Uterus (tissue), 4 donors: Measurements from ENCODE around the gene MAP3K7. TPM values are rescaled to one million over a fixed set of nuclear protein-coding genes. Genes with fewer than 3 reads are reported as not detected.

Experiments used
- DNase-seq, 2 donors: peaks; one replicate each; pipeline ENCODE4 v3.0.0-alpha.2; 2019 to 2020
- H3K27ac ChIP-seq, 2 donors: fragments of 200-600 bp; sonication (generic); 1 replicate in 1 of 2; 2 replicates in 1 of 2; pipeline ENCODE4 v1.5.1; 2016 to 2018
- H3K27me3 ChIP-seq, 2 donors: fragments of 200-600 bp; sonication (generic); one replicate each; pipeline ENCODE4 v1.5.1; 2018 to 2019; ENCODE audit warnings: control low read depth in 1 of 2
- H3K36me3 ChIP-seq, 2 donors: fragments of 200-600 bp; sonication (generic); one replicate each; pipeline ENCODE4 v1.5.1; 2019; ENCODE audit warnings: control low read depth in 1 of 2
- H3K4me1 ChIP-seq, 2 donors: fragments of 200-600 bp; sonication (generic); one replicate each; pipeline ENCODE4 v1.5.1; 2018 to 2019; ENCODE audit warnings: control low read depth in 1 of 2
- H3K4me3 ChIP-seq, 2 donors: fragments of 200-600 bp; sonication (generic); 1 replicate in 1 of 2; 2 replicates in 1 of 2; pipeline ENCODE4 v1.5.1; 2018 to 2019; ENCODE audit warnings: mild to moderate bottlenecking in 1 of 2
- H3K9me3 ChIP-seq, 2 donors: fragments of 200-600 bp; sonication (generic); one replicate each; pipeline ENCODE4 v1.5.1; 2019; ENCODE audit warnings: control low read depth in 1 of 2
- CTCF ChIP-seq, 4 experiments: fragments of 200-600 bp in 2 of 4; fragments of 450-650 bp in 2 of 4; sonication (generic) in 2 of 4; IDR thresholded peaks; one replicate each; pipeline ENCODE4 v1.5.1; 2016 to 2019; ENCODE audit warnings: antibody characterized with exemption in 4 of 4, mild to moderate bottlenecking in 2 of 4, moderate library complexity in 1 of 4
- POLR2A ChIP-seq, 2 donors: fragments of 450-650 bp; IDR thresholded peaks; one replicate each; pipeline ENCODE4 v1.6.1; 2016; ENCODE audit warnings: antibody characterized with exemption in 2 of 2, mild to moderate bottlenecking in 1 of 2, moderate library complexity in 1 of 2
- intact Hi-C: fragments of 100-400 bp; cut with DNase I; formaldehyde crosslinking; loops from one replicate; pipeline ENCODE4 v1.15.1; 2023; ENCODE audit warnings: low total_unique reads
- total RNA-seq, 4 donors: library from RNA; depleted of rRNA in 3 of 4; stranded (reverse); fragments of >200 nt in 3 of 4; gene quantifications; one replicate each; pipeline versions ENCODE4 v1.1.0 to v1.2.4, GENCODE V29; 2014 to 2023
- donor health status: DM: yes; HTN: yes; CAD: no.

MAP3K7 gene
- total RNA-seq, 4 donors from 2014 or later, result 19.7 to 56.8 (median 27.7) TPM

DNA sequence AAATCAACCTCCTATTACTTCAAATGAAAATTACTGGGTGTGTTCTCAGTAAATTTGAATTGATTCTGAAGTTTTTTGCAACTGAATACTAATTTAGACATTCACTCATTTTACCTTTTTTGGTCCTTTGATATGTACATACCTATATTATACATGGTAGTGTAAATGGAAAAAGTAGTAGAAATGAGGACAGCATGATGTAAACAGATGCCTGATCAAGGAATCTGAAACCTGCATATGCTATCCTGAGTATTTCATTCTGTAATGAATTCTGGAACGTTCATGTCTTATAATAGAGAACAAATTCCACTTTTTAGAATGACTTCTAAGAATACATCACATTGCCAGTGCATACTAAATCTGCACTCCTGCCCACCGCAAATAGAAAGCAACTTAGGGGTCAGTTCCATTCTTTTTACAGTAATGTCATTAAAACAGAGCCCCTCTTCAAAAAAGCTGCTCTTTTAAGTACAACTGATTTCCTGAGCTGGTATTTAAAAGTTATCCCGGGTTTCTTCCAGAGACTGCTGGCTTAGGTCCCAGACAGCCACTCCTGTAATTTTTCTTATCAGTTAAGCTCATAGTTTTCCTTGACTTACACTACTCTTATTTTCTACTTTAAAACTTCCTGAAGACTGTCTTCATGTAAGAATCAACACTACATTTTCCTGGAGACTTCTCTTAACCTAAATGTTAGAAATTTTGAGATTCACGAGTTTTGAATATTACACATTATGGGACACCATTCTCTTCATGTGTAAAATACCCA is 48.4 kb downstream of the MAP3K7 start:
- Histone ChIP-seq H3K4me3 (no peak overlapping the region), H3K4me1 (no peaks in the 10 kb centered on the region), H3K27me3 (no peaks in the 10 kb centered on the region), H3K9me3 (no peaks in the 10 kb centered on the region), H3K36me3 (no peaks in the 10 kb centered on the region), H3K27ac (no peak overlapping the region)
- intact Hi-C loops, result no loop called here
- DNase-seq, result no peak
- TF ChIP-seq CTCF (IDR thresholded peaks at IDR 0.05), result no peak
- TF ChIP-seq POLR2A (IDR thresholded peaks at IDR 0.05), result no peak

DNA sequence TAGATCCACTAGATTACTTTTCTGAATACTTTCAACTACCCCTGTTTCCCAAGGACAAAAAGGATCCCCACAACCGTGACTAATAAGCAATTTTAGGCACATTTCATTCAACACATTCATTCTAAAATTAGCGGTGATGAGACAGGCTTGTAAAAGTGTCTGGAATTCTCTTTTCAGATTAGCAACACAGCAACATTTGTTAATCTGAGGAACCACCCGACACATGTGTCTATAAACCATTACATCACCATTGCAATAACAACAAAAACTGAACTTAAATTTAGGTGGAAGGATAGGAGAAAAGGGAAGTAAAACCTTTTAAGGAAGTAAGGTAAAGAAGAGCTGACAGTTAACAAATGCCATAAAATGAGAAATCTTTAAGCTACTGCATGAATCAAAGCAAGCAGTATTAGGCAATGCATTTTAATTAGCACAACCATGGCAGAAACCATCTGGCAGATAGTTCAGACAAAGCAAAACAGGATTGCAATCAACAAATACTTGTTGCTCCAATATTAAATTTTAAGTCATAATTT is 49.1 kb downstream of the MAP3K7 start:
- H3K4me1 ChIP-seq, result no peaks in the 10 kb centered on the region
- intact Hi-C loops, result no loop called here
- no peak for TF ChIP-seq POLR2A (IDR thresholded peaks at IDR 0.05)
- TF ChIP-seq CTCF (IDR thresholded peaks at IDR 0.05), result no peak
- no peak overlapping the region for H3K4me3 ChIP-seq
- H3K27me3 ChIP-seq, result no peaks in the 10 kb centered on the region
- no peak for DNase-seq
- no peaks in the 10 kb centered on the region for H3K9me3 ChIP-seq
- H3K27ac ChIP-seq, result no peak overlapping the region
- H3K36me3 ChIP-seq, result no peaks in the 10 kb centered on the region

GRCh38 chr6:90537027-90537426 is 49.8 kb downstream of the MAP3K7 start:
- H3K27me3 ChIP-seq, result no peaks in the 10 kb centered on the region
- no peaks in the 10 kb centered on the region for H3K9me3 ChIP-seq
- TF ChIP-seq CTCF (IDR thresholded peaks at IDR 0.05) (no peak), POLR2A (IDR thresholded peaks at IDR 0.05) (no peak)
- no peaks in the 10 kb centered on the region for H3K36me3 ChIP-seq
- DNase-seq, result no peak
- no peaks in the 10 kb centered on the region for H3K4me1 ChIP-seq
- H3K27ac ChIP-seq, result no peak overlapping the region
- intact Hi-C loops, result no loop called here
- H3K4me3 ChIP-seq, result no peak overlapping the region

DNA sequence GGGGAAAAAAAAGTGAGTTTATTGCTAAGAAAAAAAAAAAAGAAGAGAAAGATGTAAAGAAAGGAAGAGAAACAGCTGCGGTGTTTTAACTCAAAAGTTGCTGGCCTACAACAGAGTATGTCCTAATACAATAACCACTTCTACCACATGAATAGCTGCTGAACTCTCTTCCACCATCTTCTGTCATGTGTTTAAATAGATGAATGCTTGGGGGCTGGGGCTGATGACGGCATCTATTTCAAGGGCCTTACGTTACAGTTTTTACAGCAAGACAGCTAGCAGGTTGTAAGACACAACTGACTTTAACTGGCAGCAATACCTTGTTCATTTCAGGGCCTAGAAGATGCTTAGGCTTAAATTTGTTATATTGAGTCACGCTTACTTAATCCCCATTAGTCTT is 50.4 kb downstream of the MAP3K7 start:
- no peak overlapping the region for H3K4me3 ChIP-seq
- no peak for TF ChIP-seq POLR2A (IDR thresholded peaks at IDR 0.05)
- no peak for TF ChIP-seq CTCF (IDR thresholded peaks at IDR 0.05)
- H3K9me3 ChIP-seq, result no peaks in the 10 kb centered on the region
- H3K27me3 ChIP-seq, result no peaks in the 10 kb centered on the region
- no peaks in the 10 kb centered on the region for H3K36me3 ChIP-seq
- no peaks in the 10 kb centered on the region for H3K4me1 ChIP-seq
- intact Hi-C loops, result no loop called here
- no peak for DNase-seq
- H3K27ac ChIP-seq, result no peak overlapping the region

GRCh38 chr6:90534337-90535025 is 52.4 kb downstream of the MAP3K7 start:
- Histone ChIP-seq H3K9me3 (no peaks in the 10 kb centered on the region), H3K4me1 (no peaks in the 10 kb centered on the region), H3K27ac (no peak overlapping the region), H3K27me3 (no peaks in the 10 kb centered on the region), H3K4me3 (no peak overlapping the region), H3K36me3 (no peaks in the 10 kb centered on the region)
- no peak for DNase-seq
- TF ChIP-seq POLR2A (IDR thresholded peaks at IDR 0.05) (no peak), CTCF (IDR thresholded peaks at IDR 0.05) (no peak)
- intact Hi-C loops, result no loop called here
